Body of pancreas (tissue), 4 donors: Measurements from ENCODE around the gene TWIST1. TPM values are rescaled to one million over a fixed set of nuclear protein-coding genes. Genes with fewer than 3 reads are reported as not detected.

ENCODE experiments used
- ATAC-seq: fragments of 150-250 bp; one replicate; pipeline ENCODE4 v1.9.1; 2016
- DNase-seq, 4 donors: peaks; one replicate each; pipeline ENCODE4 v3.0.0-alpha.2; 2019
- H3K27ac ChIP-seq, 4 donors: fragments of 200-600 bp; sonication (generic); 1 replicate in 3 of 4; 2 replicates in 1 of 4; pipeline versions ENCODE4 v1.5.1 to v1.6.1; 2016 to 2019; ENCODE audit warnings: mild to moderate bottlenecking in 1 of 4, mixed read lengths in 1 of 4, moderate library complexity in 1 of 4
- H3K27me3 ChIP-seq, 2 donors: fragments of 200-600 bp; sonication (generic); one replicate each; pipeline ENCODE4 v1.6.0; 2016; ENCODE audit warnings: mild to moderate bottlenecking in 1 of 2
- H3K36me3 ChIP-seq, 2 donors: fragments of 200-600 bp; sonication (generic); replicated peaks in 1 of 2; 2 replicates each; pipeline ENCODE4 v1.5.1; 2016; ENCODE audit warnings: low read depth in 2 of 2; ENCODE audit not compliant: insufficient read depth in 1 of 2
- H3K4me1 ChIP-seq: fragments of 200-600 bp; sonication (generic); one replicate; pipeline ENCODE4 v1.6.0; 2016
- H3K4me3 ChIP-seq, 2 donors: fragments of 200-600 bp; sonication (generic); 1 replicate in 1 of 2; 2 replicates in 1 of 2; pipeline ENCODE4 v1.5.1; 2016 to 2019
- H3K9me3 ChIP-seq, 3 donors: fragments of 200-600 bp; sonication (generic); 1 replicate in 2 of 3; 2 replicates in 1 of 3; pipeline ENCODE4 v1.5.1; 2016
- POLR2A ChIP-seq, 3 donors: fragments of 450-650 bp; IDR thresholded peaks; one replicate each; pipeline ENCODE4 v1.6.1; 2016; ENCODE audit warnings: antibody characterized with exemption in 3 of 3, mild to moderate bottlenecking in 2 of 3
- WGBS, 2 donors: methylation state at CpG; one replicate each; pipeline ENCODE4 v1.1.5; 2017; 5-methylcytosine and 5-hydroxymethylcytosine counted together
- intact Hi-C: fragments of 100-400 bp; cut with DNase I; formaldehyde crosslinking; loops from one replicate; pipeline ENCODE4 v1.15.1; 2023
- total RNA-seq, 2 donors: library from RNA; depleted of rRNA; stranded (reverse); fragments of >200 nt; gene quantifications; one replicate each; pipeline ENCODE4 v1.1.0, GENCODE V29; 2016
- TF ChIP-seq, protein P1 (sequence below), 7 experiments: fragments of 450-650 bp in 4 of 7; fragments of 200-600 bp in 3 of 7; sonication (generic) in 3 of 7; IDR thresholded peaks; one replicate each; pipeline ENCODE4 v1.5.1; 2016 to 2019; ENCODE audit warnings: antibody characterized with exemption in 7 of 7

The TWIST1 gene
- total RNA-seq, 2 donors from 2014 or later: 0.52 to 3.0 TPM

DNA sequence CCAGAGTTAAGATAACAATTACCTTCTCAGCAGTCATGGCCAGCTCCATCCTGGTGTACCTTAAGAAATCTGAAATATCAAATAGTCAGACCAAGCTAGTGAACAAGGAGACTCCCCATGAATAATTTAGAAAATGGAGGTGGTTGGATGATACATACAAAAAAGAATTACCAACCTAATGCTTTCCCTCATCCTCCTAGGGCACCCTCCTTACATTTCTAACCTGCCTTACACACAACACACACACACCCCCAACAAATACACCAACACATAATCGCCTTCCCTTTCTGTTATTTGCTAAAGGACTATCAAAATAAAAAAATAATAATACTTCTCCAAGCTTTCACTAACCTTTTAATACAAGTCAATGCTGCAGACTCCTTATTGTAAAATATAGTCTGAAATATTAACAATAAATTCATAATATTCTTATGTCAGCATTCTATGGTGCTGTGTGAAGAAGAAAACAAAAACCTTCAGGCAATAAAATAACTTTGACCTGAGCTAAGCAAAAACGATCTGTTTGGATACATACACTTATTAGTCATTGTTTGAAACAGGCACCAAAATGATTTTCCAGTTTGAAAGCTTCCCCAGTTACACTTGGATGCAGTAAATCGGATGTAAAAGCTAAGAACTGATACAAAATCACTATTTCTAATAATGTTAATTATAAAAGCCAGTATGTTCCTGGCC is 3.4 kb downstream of the TWIST1 start:
- Histone ChIP-seq H3K4me3 (no peak overlapping the region), H3K4me1 (peaks cover 27% of the 10 kb centered on the region), H3K9me3 (no peaks in the 10 kb centered on the region), H3K36me3 (no peaks in the 10 kb centered on the region), H3K27ac (no peak overlapping the region), H3K27me3 (peaks cover 0 to 62% of the 10 kb centered on the region in 2 donors)
- 14 to 25% methylated on average over 3 of the region's 3 CpGs for WGBS, 2 donors
- intact Hi-C loops: no loop called here
- TF ChIP-seq POLR2A (IDR thresholded peaks at IDR 0.05): no peak
- TF ChIP-seq, protein P1, sequence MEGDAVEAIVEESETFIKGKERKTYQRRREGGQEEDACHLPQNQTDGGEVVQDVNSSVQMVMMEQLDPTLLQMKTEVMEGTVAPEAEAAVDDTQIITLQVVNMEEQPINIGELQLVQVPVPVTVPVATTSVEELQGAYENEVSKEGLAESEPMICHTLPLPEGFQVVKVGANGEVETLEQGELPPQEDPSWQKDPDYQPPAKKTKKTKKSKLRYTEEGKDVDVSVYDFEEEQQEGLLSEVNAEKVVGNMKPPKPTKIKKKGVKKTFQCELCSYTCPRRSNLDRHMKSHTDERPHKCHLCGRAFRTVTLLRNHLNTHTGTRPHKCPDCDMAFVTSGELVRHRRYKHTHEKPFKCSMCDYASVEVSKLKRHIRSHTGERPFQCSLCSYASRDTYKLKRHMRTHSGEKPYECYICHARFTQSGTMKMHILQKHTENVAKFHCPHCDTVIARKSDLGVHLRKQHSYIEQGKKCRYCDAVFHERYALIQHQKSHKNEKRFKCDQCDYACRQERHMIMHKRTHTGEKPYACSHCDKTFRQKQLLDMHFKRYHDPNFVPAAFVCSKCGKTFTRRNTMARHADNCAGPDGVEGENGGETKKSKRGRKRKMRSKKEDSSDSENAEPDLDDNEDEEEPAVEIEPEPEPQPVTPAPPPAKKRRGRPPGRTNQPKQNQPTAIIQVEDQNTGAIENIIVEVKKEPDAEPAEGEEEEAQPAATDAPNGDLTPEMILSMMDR (IDR thresholded peaks at IDR 0.05): no peak
- ATAC-seq (no peak), DNase-seq (no peak)

DNA sequence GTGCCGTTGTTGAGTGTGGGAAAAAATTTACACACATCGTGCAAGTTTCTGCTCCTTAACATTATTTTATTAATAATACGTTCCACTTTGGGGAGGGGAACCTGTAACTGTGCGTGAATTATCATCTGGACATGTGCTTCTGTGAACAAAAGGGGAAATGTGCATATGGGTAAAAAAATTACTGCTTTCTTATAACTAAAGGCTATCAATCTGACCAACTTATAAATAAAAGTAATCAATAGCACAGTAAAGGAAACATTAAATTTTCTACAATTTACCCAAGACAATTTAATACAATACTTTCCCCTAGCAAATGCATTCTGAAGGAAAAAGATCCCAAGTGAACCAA is 4.5 kb downstream of the TWIST1 start:
- no peak for TF ChIP-seq POLR2A (IDR thresholded peaks at IDR 0.05)
- H3K9me3 ChIP-seq: no peaks in the 10 kb centered on the region
- H3K4me3 ChIP-seq: no peak overlapping the region
- H3K27ac ChIP-seq: no peak overlapping the region
- no peak for ATAC-seq
- H3K27me3 ChIP-seq: peaks cover 0 to 62% of the 10 kb centered on the region in 2 donors
- 8 to 15% methylated on average over 4 of the region's 4 CpGs for WGBS, 2 donors
- intact Hi-C loops: no loop called here
- no peaks in the 10 kb centered on the region for H3K36me3 ChIP-seq
- peaks cover 25% of the 10 kb centered on the region for H3K4me1 ChIP-seq
- no peak for DNase-seq

DNA sequence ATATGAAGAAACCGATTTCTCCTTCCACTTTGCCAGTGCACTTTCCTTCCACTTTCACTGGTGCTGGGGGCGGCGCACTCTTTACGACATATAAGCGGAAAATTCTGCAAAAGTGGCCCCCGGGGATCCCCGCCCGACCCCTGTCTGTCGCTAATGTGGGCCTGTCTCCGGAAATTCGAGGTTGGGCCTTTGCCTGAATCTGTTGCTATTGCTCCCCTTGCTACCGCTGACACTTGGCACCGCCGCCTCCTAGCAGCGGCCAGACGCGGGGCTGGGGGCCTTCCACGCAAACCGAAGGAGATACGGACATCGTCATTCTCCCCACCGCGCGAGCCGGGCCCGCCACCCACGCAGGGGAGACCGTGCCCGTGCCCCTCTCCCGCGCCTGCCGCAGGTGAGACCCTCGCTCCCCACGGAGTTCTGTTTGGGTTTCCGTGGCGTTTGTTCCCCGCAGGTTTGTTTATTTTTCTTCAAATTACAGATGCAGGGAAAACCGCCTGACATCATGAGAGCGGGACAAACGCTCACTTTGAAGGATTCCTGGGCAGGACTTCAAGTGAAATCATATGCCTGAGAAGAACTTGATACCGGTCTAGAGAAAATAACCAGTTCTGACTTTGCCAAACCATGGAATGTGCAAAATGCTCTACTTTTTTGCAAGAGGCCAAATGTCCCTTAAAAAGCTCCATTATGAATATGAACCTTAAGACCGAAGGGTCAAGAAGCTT is 5.0 kb downstream of the TWIST1 start:
- H3K4me1 ChIP-seq: peaks cover 26% of the 10 kb centered on the region
- H3K4me3 ChIP-seq: no peak overlapping the region
- peaks cover 0 to 67% of the 10 kb centered on the region in 2 donors for H3K27me3 ChIP-seq
- DNase-seq (no peak), ATAC-seq (no peak)
- TF ChIP-seq POLR2A (IDR thresholded peaks at IDR 0.05): no peak
- TF ChIP-seq, protein P1 (IDR thresholded peaks at IDR 0.05): no peak
- H3K27ac ChIP-seq: no peak overlapping the region
- no peaks in the 10 kb centered on the region for H3K9me3 ChIP-seq
- H3K36me3 ChIP-seq: no peaks in the 10 kb centered on the region
- 4 to 8% methylated on average over 42 of the region's 42 CpGs for WGBS, 2 donors
- intact Hi-C loops: no loop called here

DNA sequence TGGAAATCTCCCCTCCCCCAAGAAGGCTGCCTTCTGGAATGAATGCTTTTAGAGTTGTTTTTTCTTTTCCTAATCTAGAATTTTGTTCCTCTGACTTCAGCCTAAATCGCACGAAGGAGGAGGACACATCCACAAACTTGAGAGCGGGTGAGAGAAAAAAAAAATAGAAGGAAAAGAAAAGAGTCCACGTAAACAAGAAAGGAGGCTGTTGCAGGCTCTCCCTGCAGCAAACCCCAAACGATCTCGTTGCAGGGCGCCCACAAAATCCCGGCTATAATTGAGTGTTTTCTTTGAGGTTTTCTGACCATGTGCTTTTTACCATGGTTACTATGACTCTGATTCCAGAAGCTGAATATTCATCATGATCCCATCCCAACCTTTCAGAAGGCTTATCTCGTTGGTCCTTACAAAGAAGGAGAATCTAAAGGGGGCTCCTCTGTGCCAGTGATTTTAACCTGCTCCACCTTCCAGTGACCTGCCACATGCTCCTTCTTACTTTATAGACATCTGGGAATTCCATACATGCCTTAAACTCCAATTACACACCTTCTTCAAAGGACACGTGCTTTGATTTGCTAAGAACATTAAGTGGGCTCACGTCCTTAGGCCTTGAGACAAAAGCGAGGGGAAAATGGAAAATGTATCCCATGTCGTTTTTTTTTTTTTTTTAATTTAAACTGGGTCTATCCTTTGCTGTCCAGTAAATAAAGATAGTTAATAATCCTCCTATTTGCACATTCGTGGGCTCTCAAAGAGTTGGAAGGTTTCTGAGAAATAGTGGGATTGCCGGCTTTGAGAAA is 5.8 kb downstream of the TWIST1 start:
- TF ChIP-seq, protein P1 (IDR thresholded peaks at IDR 0.05): no peak
- no peak for TF ChIP-seq POLR2A (IDR thresholded peaks at IDR 0.05)
- WGBS, 2 donors: 10 to 15% methylated on average over 15 of the region's 15 CpGs
- intact Hi-C loops: no loop called here
- DNase-seq (no peak), ATAC-seq (no peak)
- no peaks in the 10 kb centered on the region for H3K9me3 ChIP-seq
- H3K27me3 ChIP-seq: peaks cover 0 to 71% of the 10 kb centered on the region in 2 donors
- H3K4me3 ChIP-seq: no peak overlapping the region
- no peak overlapping the region for H3K27ac ChIP-seq
- no peaks in the 10 kb centered on the region for H3K36me3 ChIP-seq
- peaks cover 28% of the 10 kb centered on the region for H3K4me1 ChIP-seq

DNA sequence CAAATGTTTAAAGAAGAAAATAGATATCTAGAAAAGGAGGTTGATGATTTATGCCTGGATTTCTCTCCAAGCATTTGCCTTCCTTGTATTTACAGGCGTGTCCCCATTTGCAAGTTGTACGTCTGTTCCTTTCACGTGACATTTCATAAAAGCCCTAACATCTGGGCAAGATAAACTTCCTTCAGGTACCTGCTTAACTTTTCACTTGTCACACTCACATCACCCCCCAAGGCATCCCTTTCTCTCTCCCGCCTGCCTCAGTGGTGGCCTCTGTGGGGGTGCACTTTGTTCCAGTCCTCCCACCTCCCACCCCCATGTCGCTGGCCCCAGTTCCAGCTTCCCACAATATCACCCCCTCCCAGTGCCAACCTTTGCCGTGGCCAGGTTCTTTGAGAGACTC is 6.7 kb downstream of the TWIST1 start:
- H3K9me3 ChIP-seq: no peaks in the 10 kb centered on the region
- no peak for TF ChIP-seq POLR2A (IDR thresholded peaks at IDR 0.05)
- TF ChIP-seq, protein P1 (IDR thresholded peaks at IDR 0.05): no peak
- no peak overlapping the region for H3K4me3 ChIP-seq
- no peaks in the 10 kb centered on the region for H3K36me3 ChIP-seq
- 8 to 11% methylated on average over 6 of the region's 6 CpGs for WGBS, 2 donors
- peaks cover 0 to 75% of the 10 kb centered on the region in 2 donors for H3K27me3 ChIP-seq
- DNase-seq (no peak), ATAC-seq (no peak)
- intact Hi-C loops: no loop called here
- H3K27ac ChIP-seq: no peak overlapping the region
- peaks cover 28% of the 10 kb centered on the region for H3K4me1 ChIP-seq
